ENCODE measurements around the gene USP7.
"Not testable (repeated sequence)": the region's sequence is repeated elsewhere in the genome, so short reads cannot be mapped to it uniquely, and the experiment has no call there.

- TF ChIP-seq SIN3A (IDR thresholded peaks at IDR 0.05; ENCODE audit: borderline replicate concordance, insufficient read depth, low read depth, low read length); CTCF (IDR thresholded peaks at IDR 0.05); POLR2AphosphoS5 (IDR thresholded peaks at IDR 0.05; ENCODE audit: low read depth, low read length); REST (IDR thresholded peaks at IDR 0.05; ENCODE audit: insufficient read depth in 1 of 2, low read depth in 2 of 2, low read length in 1 of 2): not testable (repeated sequence)
Measured at GRCh38 chr16:8969202-8969897, 5.6 kb upstream of the USP7 start.

All from Panc1 (cell line).